Liver (tissue), 9 donors: ENCODE measurements around the gene PTMS. TPM values are rescaled to one million over a fixed set of nuclear protein-coding genes. Genes with fewer than 3 reads are reported as not detected.

Source experiments
- DNase-seq: peaks from one replicate; pipeline ENCODE4 v3.0.0-alpha.2; 2017; ENCODE audit warnings: low spot score
- H3K27ac ChIP-seq, 2 donors: one replicate each; pipeline ENCODE4 v1.7.0; 2013; ENCODE audit warnings: inconsistent platforms in 2 of 2, low read length in 2 of 2, control low read depth in 1 of 2, low read depth in 1 of 2, mild to moderate bottlenecking in 1 of 2
- H3K27me3 ChIP-seq, 4 donors: one replicate each; pipeline versions ENCODE4 v1.6.1 to v1.7.0; 2013; ENCODE audit warnings: low read length in 3 of 4, inconsistent platforms in 1 of 4, mild to moderate bottlenecking in 1 of 4, moderate library complexity in 1 of 4; ENCODE audit not compliant: control insufficient read depth in 4 of 4, insufficient read depth in 4 of 4
- H3K36me3 ChIP-seq, 4 donors: one replicate each; pipeline versions ENCODE4 v1.6.1 to v1.7.0; 2013; ENCODE audit warnings: low read length in 3 of 4, mild to moderate bottlenecking in 3 of 4, low read depth in 1 of 4, moderate library complexity in 1 of 4; ENCODE audit not compliant: control insufficient read depth in 4 of 4, insufficient read depth in 3 of 4
- H3K4me1 ChIP-seq, 4 donors: one replicate each; pipeline versions ENCODE4 v1.6.1 to v1.7.0; 2013; ENCODE audit warnings: low read length in 3 of 4, mild to moderate bottlenecking in 3 of 4, moderate library complexity in 1 of 4; ENCODE audit not compliant: control insufficient read depth in 4 of 4, insufficient read depth in 4 of 4
- H3K4me3 ChIP-seq, 3 donors: one replicate each; pipeline versions ENCODE4 v1.6.1 to v1.7.0; 2013; ENCODE audit warnings: low read length in 3 of 3, control low read depth in 1 of 3, low read depth in 1 of 3, mild to moderate bottlenecking in 1 of 3
- H3K9ac ChIP-seq, 2 donors: one replicate each; pipeline ENCODE4 v1.7.0; 2013; ENCODE audit warnings: low read length in 2 of 2, mild to moderate bottlenecking in 2 of 2, moderate library complexity in 2 of 2, control low read depth in 1 of 2, low read depth in 1 of 2
- H3K9me3 ChIP-seq, 4 donors: one replicate each; pipeline versions ENCODE4 v1.6.1 to v1.7.0; 2013; ENCODE audit warnings: low read length in 3 of 4; ENCODE audit not compliant: control insufficient read depth in 4 of 4
- ATF3 ChIP-seq: IDR thresholded peaks from 2 replicates; pipeline ENCODE4 v1.6.1; 2016; ENCODE audit warnings: antibody characterized with exemption
- CTCF ChIP-seq: fragments of 150-350 bp; IDR thresholded peaks from 2 replicates; pipeline ENCODE4 v1.5.1; 2017; ENCODE audit warnings: improper control_type of control experiment, low read depth, low read length; ENCODE audit not compliant: missing input control
- EGR1 ChIP-seq, 2 donors: IDR thresholded peaks; 2 replicates each; pipeline ENCODE4 v1.6.1; 2016 to 2018; ENCODE audit warnings: antibody characterized with exemption in 2 of 2, low read depth in 2 of 2
- FOXA1 ChIP-seq: IDR thresholded peaks from 2 replicates; pipeline ENCODE4 v1.6.1; 2016; ENCODE audit warnings: antibody characterized with exemption
- FOXA2 ChIP-seq: IDR thresholded peaks from 2 replicates; pipeline ENCODE4 v1.6.1; 2016; ENCODE audit warnings: antibody characterized with exemption
- GABPA ChIP-seq, 2 donors: IDR thresholded peaks in 1 of 2; conservative IDR thresholded peaks in 1 of 2; 2 replicates each; pipeline ENCODE4 v1.6.1; 2016; ENCODE audit warnings: antibody characterized with exemption in 2 of 2, mild to moderate bottlenecking in 1 of 2, moderate library complexity in 1 of 2
- HNF4A ChIP-seq, 2 donors: conservative IDR thresholded peaks; 2 replicates each; pipeline ENCODE4 v1.6.1; 2016; ENCODE audit warnings: antibody characterized with exemption in 2 of 2, mild to moderate bottlenecking in 2 of 2
- HNF4G ChIP-seq: IDR thresholded peaks from 2 replicates; pipeline ENCODE4 v1.6.1; 2016; ENCODE audit warnings: antibody characterized with exemption
- JUND ChIP-seq, 2 donors: IDR thresholded peaks; 2 replicates each; pipeline ENCODE4 v1.6.1; 2016; ENCODE audit warnings: antibody characterized with exemption in 2 of 2
- NR2F2 ChIP-seq: IDR thresholded peaks from 2 replicates; pipeline ENCODE4 v1.6.1; 2016; ENCODE audit warnings: antibody characterized with exemption
- RAD21 ChIP-seq, 2 donors: IDR thresholded peaks; 2 replicates each; pipeline ENCODE4 v1.6.1; 2016; ENCODE audit warnings: antibody characterized with exemption in 2 of 2, mild to moderate bottlenecking in 2 of 2
- REST ChIP-seq: IDR thresholded peaks from 2 replicates; pipeline ENCODE4 v1.6.1; 2016; ENCODE audit warnings: antibody characterized with exemption, mild to moderate bottlenecking
- RXRA ChIP-seq, 2 donors: IDR thresholded peaks; 2 replicates each; pipeline ENCODE4 v1.6.1; 2017 to 2018; ENCODE audit warnings: antibody characterized with exemption in 2 of 2, mild to moderate bottlenecking in 1 of 2
- SP1 ChIP-seq: IDR thresholded peaks from 2 replicates; pipeline ENCODE4 v1.6.1; 2018; ENCODE audit warnings: antibody characterized with exemption, mild to moderate bottlenecking
- TAF1 ChIP-seq: conservative IDR thresholded peaks from 2 replicates; pipeline ENCODE4 v1.6.1; 2016; ENCODE audit warnings: antibody characterized with exemption, mild to moderate bottlenecking
- YY1 ChIP-seq: IDR thresholded peaks from 2 replicates; pipeline ENCODE4 v1.6.1; 2016; ENCODE audit warnings: antibody characterized with exemption, mild to moderate bottlenecking
- ZBTB33 ChIP-seq: IDR thresholded peaks from 2 replicates; pipeline ENCODE4 v1.6.1; 2016; ENCODE audit warnings: antibody characterized with exemption
- WGBS: extraction: QIAGEN DNeasy Blood & Tissue Kit; methylation state at CpG from one replicate; pipeline ENCODE4 v1.1.7; 2013; 5-methylcytosine and 5-hydroxymethylcytosine counted together
- polyA plus RNA-seq, 2 donors: library from polyadenylated mRNA; stranded (reverse) in 1 of 2; unstranded in 1 of 2; fragments of 200-250 nt in 1 of 2; fragments of >200 nt in 1 of 2; fragmentation: Nextera tagmentation in 1 of 2; extraction: Ambion mirVana in 1 of 2; gene quantifications; one replicate each; pipeline versions ENCODE4 v1.2.1 to v1.2.3, GENCODE V29; 2013 to 2015
- total RNA-seq, 2 donors: library from RNA; depleted of rRNA; stranded (reverse); fragments of >200 nt; gene quantifications; one replicate each; pipeline ENCODE4 v1.2.3, GENCODE V29; 2014
- TF ChIP-seq, protein P1 (sequence below): IDR thresholded peaks from 2 replicates; pipeline ENCODE4 v1.6.1; 2016; ENCODE audit warnings: antibody characterized with exemption
- donor health status: healthy.
- donor health status: healthy.
- donor health status: healthy.
- donor health status: healthy.
- donor health status: healthy.

The PTMS gene
- total and polyA plus RNA-seq, 4 donors: 26.3 to 261 (median 104) TPM

DNA sequence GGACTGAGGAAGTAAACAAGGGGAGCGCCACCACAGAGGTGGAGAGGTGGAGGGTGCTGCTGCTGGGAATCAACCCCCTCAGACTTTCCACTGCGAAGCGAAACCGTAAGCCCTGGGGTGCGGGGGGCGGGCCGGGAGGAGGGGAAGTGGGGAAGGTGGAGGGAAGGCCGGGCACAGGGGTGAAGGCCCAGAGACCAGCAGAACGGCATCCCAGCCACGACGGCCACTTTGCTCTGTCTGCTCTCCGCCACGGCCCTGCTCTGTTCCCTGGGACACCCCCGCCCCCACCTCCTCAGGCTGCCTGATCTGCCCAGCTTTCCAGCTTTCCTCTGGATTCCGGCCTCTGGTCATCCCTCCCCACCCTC, 6.2 kb downstream of the PTMS start, which contains the start of gene LAG3:
Gene LAG3 (plus strand): TSS at position 190 of the 365 bp plus-strand sequence. CDS start 333 bp downstream, outside the sequence.
- no peaks in the 10 kb centered on the region for H3K9me3 ChIP-seq
- peaks cover 0 to 8% (median 4%) of the 10 kb centered on the region in 4 donors for H3K36me3 ChIP-seq
- 27% methylated on average over 15 of the region's 15 CpGs for WGBS
- H3K27ac ChIP-seq: peak within 1 kb of the TSS; percentile 26 to 38
- DNase-seq: no peak
- no peak within 1 kb of the TSS for H3K9ac ChIP-seq
- peaks cover 17 to 81% (median 55%) of the 10 kb centered on the region in 4 donors for H3K4me1 ChIP-seq
- TF ChIP-seq REST: no peak
- no peak for TF ChIP-seq CTCF
- TF ChIP-seq HNF4A (conservative IDR thresholded peaks at IDR 0.05): no peak
- TF ChIP-seq SP1: no peak
- TF ChIP-seq ATF3: no peak
- TF ChIP-seq EGR1 (IDR thresholded peaks at IDR 0.05; ENCODE audit: low read depth in 2 of 2): no peak
- TF ChIP-seq GABPA (IDR thresholded peaks at IDR 0.05 in 1 of 2, conservative IDR thresholded peaks at IDR 0.05 in 1 of 2): no peak
- no peak for TF ChIP-seq RAD21 (IDR thresholded peaks at IDR 0.05)
- no peak for TF ChIP-seq FOXA1
- TF ChIP-seq JUND (IDR thresholded peaks at IDR 0.05): no peak
- no peak for TF ChIP-seq HNF4G
- TF ChIP-seq, protein P1, sequence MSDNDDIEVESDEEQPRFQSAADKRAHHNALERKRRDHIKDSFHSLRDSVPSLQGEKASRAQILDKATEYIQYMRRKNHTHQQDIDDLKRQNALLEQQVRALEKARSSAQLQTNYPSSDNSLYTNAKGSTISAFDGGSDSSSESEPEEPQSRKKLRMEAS: no peak
- no peak for TF ChIP-seq NR2F2
- TF ChIP-seq ZBTB33: no peak
- no peak for TF ChIP-seq TAF1
- no peak for TF ChIP-seq FOXA2
- TF ChIP-seq RXRA (IDR thresholded peaks at IDR 0.05): no peak
- no peak for TF ChIP-seq YY1
- H3K4me3 ChIP-seq: peak within 1 kb of the TSS in 1 of 3 donors; percentile 1
- H3K27me3 ChIP-seq: no peaks in the 10 kb centered on the region
